Left lung (tissue), 10 donors: Measurements from ENCODE around the gene ENTR1. TPM values are rescaled to one million over a fixed set of nuclear protein-coding genes. Genes with fewer than 3 reads are reported as not detected.
A peak's percentile ranks its signal among the peaks of the same experiment; 100 is the strongest.

Experiments
- ATAC-seq: fragments of 200-7000 bp; cut with Tn5 transposase; one replicate; pipeline ENCODE4 v1.9.1; 2020; ENCODE audit warnings: moderate library complexity
- DNase-seq, 4 donors: peaks; one replicate each; pipeline ENCODE4 v3.0.0-alpha.2; 2013 to 2020
- H3K27ac ChIP-seq, 2 donors: fragments of 200-600 bp; sonication (generic) in 1 of 2; one replicate each; pipeline versions ENCODE4 v1.5.0 to v1.8.0; 2020 to 2021
- H3K27me3 ChIP-seq, 2 donors: fragments of 200-600 bp; sonication (generic) in 1 of 2; one replicate each; pipeline versions ENCODE4 v1.5.0 to v1.8.0; 2020 to 2021
- H3K36me3 ChIP-seq, 2 donors: fragments of 200-600 bp; sonication (generic) in 1 of 2; one replicate each; pipeline versions ENCODE4 v1.5.0 to v1.8.0; 2020 to 2021
- H3K4me1 ChIP-seq, 2 donors: fragments of 200-600 bp; one replicate each; pipeline ENCODE4 v1.8.0; 2021
- H3K4me3 ChIP-seq, 2 donors: fragments of 200-600 bp; sonication (generic) in 1 of 2; one replicate each; pipeline versions ENCODE4 v1.5.0 to v1.8.0; 2020 to 2021; ENCODE audit warnings: mild to moderate bottlenecking in 1 of 2
- H3K9me3 ChIP-seq, 2 donors: fragments of 200-600 bp; sonication (generic) in 1 of 2; one replicate each; pipeline versions ENCODE4 v1.5.0 to v1.8.0; 2020 to 2021
- CTCF ChIP-seq, 2 donors: fragments of 200-600 bp; sonication (generic) in 1 of 2; IDR thresholded peaks; one replicate each; pipeline versions ENCODE4 v1.5.0 to v1.8.0; 2021; ENCODE audit warnings: antibody characterized with exemption in 2 of 2
- intact Hi-C, 2 donors: fragments of 100-400 bp; cut with DNase I; formaldehyde crosslinking; loops; one replicate each; pipeline versions ENCODE4 v1.11.2 to v1.14.2; 2022
- polyA plus RNA-seq, 6 donors: library from polyadenylated mRNA; unstranded; fragments of 120-200 nt; gene quantifications; one replicate each; pipeline ENCODE4 v1.2.1, GENCODE V29; 2013; ENCODE audit not compliant: insufficient read length in 6 of 6
- total RNA-seq, 2 donors: library from RNA; stranded (reverse); fragmentation: NEBNext Ultra II Directional; extraction: Animal tissue kit (Norgen Biotek cat#: 25700); gene quantifications; one replicate each; pipeline ENCODE4 v1.2.1, GENCODE V29; 2021
- donor health status: DM: no; HTN: yes; CAD: no.
- donor health status: DM: no; HTN: no; CAD: no.

Gene ENTR1
- total and polyA plus RNA-seq, 8 donors, result 37.8 to 64.5 (median 51.8) TPM

- H3K9me3 ChIP-seq, result no peaks in the 10 kb centered on the region
- H3K27me3 ChIP-seq, result no peaks in the 10 kb centered on the region
- DNase-seq, result no peak
- peaks cover 0 to 58% of the 10 kb centered on the region in 2 donors for H3K36me3 ChIP-seq
- intact Hi-C loops, result no loop called here
- H3K4me1 ChIP-seq, result peaks cover 13 to 19% of the 10 kb centered on the region in 2 donors
- H3K4me3 ChIP-seq, result no peak overlapping the region
- no peak for ATAC-seq
- H3K27ac ChIP-seq, result no peak overlapping the region
- no peak for TF ChIP-seq CTCF (IDR thresholded peaks at IDR 0.05)
These were observed 6.3 kb downstream of the ENTR1 start for GRCh38 chr9:136403915-136404800.

- H3K27me3 ChIP-seq, result no peaks in the 10 kb centered on the region
- H3K4me1 ChIP-seq, result peaks cover 16 to 19% of the 10 kb centered on the region in 2 donors
- TF ChIP-seq CTCF (IDR thresholded peaks at IDR 0.05), result no peak
- ATAC-seq (no peak), DNase-seq (peak in 1 of 4 donors; percentile 30)
- no peak overlapping the region for H3K27ac ChIP-seq
- no peaks in the 10 kb centered on the region for H3K9me3 ChIP-seq
- intact Hi-C loops, result no loop called here
- peaks cover 0 to 58% of the 10 kb centered on the region in 2 donors for H3K36me3 ChIP-seq
- H3K4me3 ChIP-seq, result no peak overlapping the region
These were observed 6.9 kb downstream of the ENTR1 start for GRCh38 chr9:136403538-136403914.

- no peak for TF ChIP-seq CTCF (IDR thresholded peaks at IDR 0.05)
These were observed 8.3 kb downstream of the ENTR1 start for GRCh38 chr9:136402067-136402466.

GRCh38 chr9:136401173-136401922, 9.1 kb downstream of the ENTR1 start:
- Histone ChIP-seq H3K4me3 (no peak overlapping the region), H3K9me3 (no peaks in the 10 kb centered on the region), H3K27me3 (no peaks in the 10 kb centered on the region), H3K36me3 (peaks cover 0 to 59% of the 10 kb centered on the region in 2 donors), H3K27ac (no peak overlapping the region), H3K4me1 (peaks cover 16 to 26% of the 10 kb centered on the region in 2 donors)
- intact Hi-C loops, result no loop called here
- DNase-seq, result peak in 1 of 4 donors; percentile 25
- ATAC-seq, result no peak
- TF ChIP-seq CTCF (IDR thresholded peaks at IDR 0.05), result no peak

More at GRCh38 chr9:136402067-136402466, 8.3 kb downstream of the ENTR1 start:
- ATAC-seq, result no peak
- intact Hi-C loops, result no loop called here
- no peak for DNase-seq
- Histone ChIP-seq H3K27me3 (no peaks in the 10 kb centered on the region), H3K9me3 (no peaks in the 10 kb centered on the region), H3K4me3 (no peak overlapping the region), H3K4me1 (peaks cover 16 to 26% of the 10 kb centered on the region in 2 donors), H3K36me3 (peaks cover 0 to 59% of the 10 kb centered on the region in 2 donors), H3K27ac (no peak overlapping the region)
